Skin of body (tissue), 3 donors: ENCODE measurements around the gene CT47A1. TPM values are rescaled to one million over a fixed set of nuclear protein-coding genes. Genes with fewer than 3 reads are reported as not detected.
"Not testable (repeated sequence)": the region's sequence is repeated elsewhere in the genome, so short reads cannot be mapped to it uniquely, and the experiment has no call there.

ENCODE experiments used
- DNase-seq: peaks from one replicate; lab custom pipeline; 2025; lab: John Stamatoyannopoulos, UW
- small RNA-seq: library from RNA; depleted of rRNA; stranded (forward); fragments of <200 nt; gene quantifications from one replicate; pipeline ENCODE3, GENCODE V24; 2014; ENCODE audit warnings: low replicate concordance
- total RNA-seq: library from RNA; depleted of rRNA; stranded (reverse); fragments of >200 nt; gene quantifications from one replicate; pipeline ENCODE4 v1.2.3, GENCODE V29; 2014

Gene CT47A1
- total RNA-seq: not detected

- DNase-seq: not testable (repeated sequence)
These were observed at the start of gene CT47A1 for GRCh38 chrX:120985660-120986059. Gene CT47A1, minus strand, starts transcription at chrX:120985760. Its CDS starts 231 bp downstream, at chrX:120985529.

DNA sequence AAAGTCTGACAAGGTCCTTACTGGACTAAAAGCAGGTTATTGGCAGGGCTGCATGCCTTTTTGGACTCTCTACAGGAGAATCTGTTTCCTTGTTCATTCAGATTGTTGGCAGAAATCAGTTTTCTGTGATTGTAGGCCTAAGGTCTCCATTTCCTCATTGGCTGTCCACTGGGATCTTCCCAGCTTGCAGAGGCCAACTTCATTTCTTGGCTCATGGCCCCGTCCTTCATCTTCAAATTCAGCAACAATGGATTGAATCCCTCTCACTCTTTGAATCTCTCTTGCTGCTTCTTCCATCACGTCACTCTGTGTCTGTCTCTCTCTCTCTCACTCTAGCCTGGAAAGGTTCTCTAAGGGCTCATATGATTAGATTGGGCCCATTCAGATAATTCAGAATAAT lies 47.0 kb upstream of the CT47A1 start:
- peak; percentile 49 for DNase-seq

DNA sequence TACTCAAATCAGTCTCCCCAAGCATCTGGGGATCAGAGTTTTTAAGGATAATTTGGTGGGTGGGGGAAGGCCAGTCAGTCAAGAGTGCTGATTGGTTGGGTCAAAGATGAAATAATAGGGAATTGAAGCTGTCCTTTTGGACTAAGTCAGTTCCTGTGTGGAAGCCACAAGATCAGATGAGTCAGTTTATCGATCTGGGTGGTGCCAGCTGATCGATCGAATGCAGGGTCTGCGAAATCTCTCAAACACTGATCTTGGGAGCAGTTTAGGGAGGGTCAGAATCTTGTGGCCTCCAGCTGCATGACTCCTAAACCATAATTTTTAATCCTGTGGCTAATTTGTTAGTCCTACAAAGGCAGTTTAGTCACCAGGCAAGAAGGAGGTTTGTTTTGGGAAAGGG lies 44.5 kb upstream of the CT47A1 start:
- DNase-seq: no peak

- DNase-seq: no peak
These were observed 42.9 kb upstream of the CT47A1 start for GRCh38 chrX:121028419-121028818.

DNA sequence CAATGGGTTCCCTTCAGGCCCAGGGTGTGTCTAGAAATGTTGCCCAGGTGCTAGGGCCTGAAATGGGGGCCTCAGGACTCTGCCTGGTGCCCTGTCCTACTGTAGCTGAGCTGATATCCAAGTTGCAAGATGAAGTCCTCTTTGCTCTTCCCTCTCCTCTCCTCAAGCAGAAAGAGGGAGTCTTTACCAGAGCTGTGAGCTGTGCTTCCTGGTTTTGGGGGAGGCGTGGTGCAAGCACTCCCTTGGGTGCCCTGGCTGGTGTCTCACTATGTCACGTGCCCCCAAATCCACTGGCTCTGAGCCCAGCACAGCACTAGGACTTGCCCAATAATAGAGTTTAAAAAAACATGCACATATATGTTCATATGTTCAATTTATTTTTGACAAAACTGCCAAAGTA lies 29.3 kb upstream of the CT47A1 start:
- no peak for DNase-seq

- DNase-seq: no peak
These were observed 28.4 kb upstream of the CT47A1 start for GRCh38 chrX:121013897-121014455.

GRCh38 chrX:121011254-121011653 lies 25.7 kb upstream of the CT47A1 start:
- DNase-seq: no peak

GRCh38 chrX:121010218-121010617 lies 24.7 kb upstream of the CT47A1 start:
- DNase-seq: no peak

GRCh38 chrX:121009764-121010163 lies 24.2 kb upstream of the CT47A1 start:
- no peak for DNase-seq

GRCh38 chrX:121008920-121009319 lies 23.4 kb upstream of the CT47A1 start:
- no peak for DNase-seq

DNA sequence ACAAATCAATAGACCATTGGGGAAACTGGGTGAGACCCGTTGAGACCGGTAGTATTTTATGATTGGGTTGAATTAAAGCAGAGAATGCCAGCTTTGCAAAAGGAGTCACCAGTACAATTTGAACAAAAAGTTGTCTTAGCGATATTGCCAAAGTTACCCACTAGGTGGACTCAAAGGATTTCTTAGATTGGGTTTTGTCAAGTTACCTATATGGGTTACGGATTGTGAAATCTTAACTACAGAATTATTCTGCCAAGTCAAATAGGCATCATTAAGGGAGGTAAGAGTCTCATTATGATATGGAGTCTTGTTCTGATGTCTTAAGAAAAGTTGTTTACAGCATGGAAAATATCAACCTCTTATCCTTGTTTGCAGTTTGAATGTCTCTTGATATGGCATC lies 15.0 kb upstream of the CT47A1 start:
- no peak for DNase-seq

- no peak for DNase-seq
These were observed 13.9 kb upstream of the CT47A1 start for GRCh38 chrX:120999413-120999812.

DNA sequence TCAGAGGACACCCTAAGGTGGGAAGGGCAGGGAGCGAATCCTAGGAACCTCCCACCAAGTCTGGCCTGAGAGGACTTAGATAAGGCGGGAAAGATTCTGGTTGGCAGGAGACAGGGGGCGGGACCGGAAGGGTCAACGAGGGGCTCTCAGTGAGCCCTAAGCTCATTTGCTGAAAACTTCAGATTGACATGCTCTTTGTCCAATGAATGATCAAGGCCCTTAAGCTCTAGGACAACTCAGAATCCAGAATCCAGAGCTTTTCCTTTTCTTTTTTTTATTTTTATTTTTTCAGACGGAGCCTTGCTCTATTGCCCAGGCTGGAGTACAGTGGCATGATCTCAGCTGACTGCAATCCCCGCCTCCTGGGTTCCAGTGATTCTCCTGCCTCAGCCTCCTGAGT lies 29.1 kb downstream of the CT47A1 start, which contains the start of gene CT47A7:
Gene CT47A7 (minus strand): TSS at position 101 of the 400 bp plus-strand sequence. CDS start 255 bp downstream, outside the sequence.
- not testable (repeated sequence) for DNase-seq

Small RNAs within 50 kb of the gene (small RNA-seq; reads per million reads assigned to genes)
- gene AL670379.1 (not detected), gene AL670379.10 (not detected), gene AL670379.11 (not detected), gene AL670379.12 (not detected), gene AL670379.2 (not detected), gene AL670379.3 (not detected), gene AL670379.4 (not detected), gene AL670379.5 (not detected), gene AL670379.6 (not detected), gene AL670379.7 (not detected), gene AL670379.8 (not detected), gene AL670379.9 (not detected)

Other genes with a start within 250 kb of the CT47A1 start
- not detected for gene CT47B1, start 109.9 kb downstream of the CT47A1 start, total RNA-seq
- not detected for gene CT47A11, start 48.6 kb downstream of the CT47A1 start, total RNA-seq
- not detected for gene CT47A10, start 43.7 kb downstream of the CT47A1 start, total RNA-seq
- not detected for gene CT47A9, start 38.9 kb downstream of the CT47A1 start, total RNA-seq
- not detected for gene CT47A8, start 34.0 kb downstream of the CT47A1 start, total RNA-seq
- gene CT47A7, start 29.2 kb downstream of the CT47A1 start, total RNA-seq: not detected
- gene CT47A6, start 24.3 kb downstream of the CT47A1 start, total RNA-seq: not detected
- not detected for gene CT47A5, start 19.4 kb downstream of the CT47A1 start, total RNA-seq
- gene CT47A4, start 14.6 kb downstream of the CT47A1 start, total RNA-seq: not detected
- gene CT47A3, start 9.7 kb downstream of the CT47A1 start, total RNA-seq: not detected
- not detected for gene CT47A2, start 4.8 kb downstream of the CT47A1 start, total RNA-seq
- gene GLUD2, start 61.9 kb upstream of the CT47A1 start, total RNA-seq: 3.3 TPM